Stimulated activated CD4-positive, alpha-beta T cell treated with anti-CD3 and anti-CD28 coated beads, Interleukin-2, amount 100 ng/mL, for 4 hours (primary cell): ENCODE data around the gene OR4D2.

Source experiments
- DNase-seq: peaks from one replicate; pipeline ENCODE4 v3.0.0-alpha.2; 2020; ENCODE audit warnings: low read depth

The OR4D2 gene

DNA sequence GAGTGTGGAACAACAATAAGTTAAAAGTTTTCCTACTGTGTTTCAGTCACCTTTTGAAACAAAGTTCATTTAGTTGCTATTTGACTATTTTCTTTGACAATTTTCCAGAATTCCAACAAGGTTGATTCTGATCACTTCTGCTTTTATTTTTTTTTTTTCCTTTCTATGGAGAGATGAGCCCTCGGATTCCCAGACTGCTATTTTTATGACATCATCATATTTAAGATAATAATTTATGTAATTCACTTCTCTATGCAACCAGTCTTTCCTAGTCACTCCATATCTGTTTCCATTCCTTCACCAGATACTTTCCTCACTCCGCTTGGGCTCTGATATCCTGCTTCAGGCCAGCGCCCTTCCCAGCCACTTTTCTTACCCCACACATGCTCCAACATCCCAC is 8.1 kb downstream of the OR4D2 start:
- no peak for DNase-seq

- DNase-seq = no peak
These were observed 9.4 kb downstream of the OR4D2 start for GRCh38 chr17:58176200-58176599.

- DNase-seq = no peak
These were observed 15.0 kb downstream of the OR4D2 start for GRCh38 chr17:58181796-58182195.

DNA sequence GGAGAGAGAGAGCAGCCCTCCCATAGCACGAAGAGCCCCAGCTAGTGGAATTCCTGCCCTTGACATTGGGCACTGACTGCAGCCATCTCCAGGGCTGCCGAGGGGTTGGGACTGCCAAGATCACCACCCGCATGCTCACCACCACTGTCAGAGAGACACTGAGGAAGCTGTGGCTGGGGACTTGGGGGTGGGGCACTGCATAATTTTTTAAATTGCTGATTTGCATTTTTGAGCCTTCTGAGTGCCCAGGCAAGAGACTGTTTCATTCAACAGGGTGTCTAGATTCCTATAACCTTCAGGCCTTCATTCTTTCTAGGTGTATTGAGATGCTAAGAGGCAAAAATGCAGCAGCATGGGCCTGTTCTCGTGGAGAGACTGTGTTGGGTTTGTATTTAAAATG is 16.7 kb downstream of the OR4D2 start:
- DNase-seq = no peak

DNA sequence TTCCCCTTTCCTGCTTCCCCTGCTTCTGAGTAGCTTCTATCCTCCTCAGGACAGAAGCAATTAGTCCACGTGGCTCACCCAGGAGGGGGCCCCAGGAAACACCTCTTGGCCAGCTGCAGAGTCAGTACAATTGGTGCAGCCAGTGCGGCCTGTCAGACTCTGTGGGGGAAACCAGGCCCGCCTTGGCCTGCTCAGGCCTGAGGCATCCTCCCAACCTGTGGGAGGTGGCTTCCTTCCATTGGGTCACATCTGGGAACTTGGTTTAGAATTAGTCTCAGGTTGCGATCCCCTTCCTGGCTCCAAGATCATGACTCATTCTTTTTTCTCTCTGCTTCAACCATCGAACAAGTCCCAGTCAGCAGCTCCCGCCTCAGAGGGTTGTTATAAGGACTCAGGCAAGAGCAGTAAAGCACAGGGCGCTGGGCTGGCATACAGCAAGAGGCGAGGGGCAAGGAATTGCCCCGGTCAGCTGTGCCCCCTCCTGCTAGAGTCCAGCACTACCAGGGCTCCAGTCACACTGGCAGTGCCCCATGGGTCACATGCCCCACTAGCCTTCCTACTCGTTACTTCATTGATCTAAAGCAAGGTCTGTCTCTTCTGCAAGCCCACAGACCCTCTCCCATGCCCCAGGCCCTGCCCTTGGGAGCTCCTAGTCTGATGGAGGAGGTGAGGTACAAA is 17.7 kb downstream of the OR4D2 start:
- DNase-seq = no peak

DNA sequence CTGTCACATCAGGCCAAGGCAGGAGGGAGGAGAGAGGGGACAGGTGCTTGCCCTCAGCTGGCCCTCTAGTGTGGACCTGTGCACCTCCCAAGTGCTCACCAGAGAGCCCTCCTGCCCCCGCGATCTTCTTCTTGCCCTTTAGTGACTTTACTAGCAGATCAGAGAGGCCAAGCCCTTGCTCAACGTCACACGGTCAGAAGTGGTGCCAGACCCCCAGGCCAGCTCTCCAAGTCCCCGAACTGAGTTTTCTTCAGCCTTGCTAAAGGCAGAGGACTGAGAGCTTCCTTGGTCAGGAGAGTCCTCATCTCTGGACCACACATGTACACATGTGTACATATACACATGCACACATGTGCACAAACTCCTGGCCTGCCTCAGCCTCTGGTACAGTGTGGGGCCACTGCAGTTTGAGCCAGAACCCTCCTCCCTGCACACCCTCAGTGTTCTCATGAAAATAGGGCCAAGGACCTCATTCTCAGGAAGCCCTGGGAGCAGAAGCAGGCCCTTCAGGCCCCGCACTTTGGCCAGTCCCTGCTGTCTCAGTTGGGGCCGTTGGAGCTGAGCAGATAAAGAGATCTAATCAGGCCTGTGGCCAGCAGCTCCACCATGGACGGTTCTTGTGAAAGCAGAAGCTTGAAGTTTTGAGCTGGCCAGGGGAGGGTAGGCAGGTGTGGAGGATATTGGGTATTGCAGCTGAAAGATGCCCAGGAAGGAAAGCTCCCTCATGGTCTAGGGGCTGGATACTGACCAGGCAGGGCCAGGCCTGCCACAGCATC is 18.4 kb downstream of the OR4D2 start:
- DNase-seq = no peak

- no peak for DNase-seq
These were observed 19.8 kb downstream of the OR4D2 start for GRCh38 chr17:58186591-58186990.

- DNase-seq = no peak
These were observed 20.3 kb downstream of the OR4D2 start for GRCh38 chr17:58187063-58187462.

GRCh38 chr17:58187675-58188074 is 20.9 kb downstream of the OR4D2 start:
- no peak for DNase-seq

DNA sequence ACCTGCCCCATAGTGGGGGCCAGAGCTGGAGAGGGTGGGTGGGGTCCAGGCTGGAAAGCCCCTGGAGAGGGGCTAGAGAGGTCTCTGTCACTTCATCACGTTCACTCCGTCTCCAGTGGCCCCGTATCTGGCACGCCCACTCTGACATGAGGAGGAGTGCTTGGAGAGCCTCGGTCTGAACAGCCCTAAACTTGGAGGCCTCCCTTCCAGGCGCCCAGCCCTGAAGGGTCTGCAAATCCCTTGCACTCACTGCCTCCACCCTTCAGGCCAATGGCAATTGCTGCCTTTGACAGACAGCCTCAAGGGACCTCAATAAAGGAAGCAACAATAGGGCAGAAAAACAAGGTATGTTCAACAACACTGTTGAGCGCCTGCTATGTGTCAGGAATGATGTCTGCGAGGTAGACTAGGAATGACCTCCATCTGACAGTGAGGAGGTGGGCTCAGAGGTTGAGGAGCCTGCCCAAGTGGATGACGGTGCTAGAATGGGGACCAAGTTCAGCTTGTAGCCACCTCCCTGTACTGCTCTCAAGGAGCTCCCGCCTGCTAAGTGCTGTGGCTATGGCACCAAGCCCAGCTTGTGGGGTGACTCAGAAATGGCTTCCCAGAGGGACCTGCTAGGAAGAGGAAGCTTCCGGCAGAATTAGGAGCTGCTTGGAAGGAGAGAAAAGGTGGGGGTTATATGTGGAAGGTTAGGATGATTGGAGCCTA is 22.8 kb downstream of the OR4D2 start:
- no peak for DNase-seq

GRCh38 chr17:58191241-58191896 is 24.6 kb downstream of the OR4D2 start:
- DNase-seq = no peak

GRCh38 chr17:58192612-58193011 is 25.8 kb downstream of the OR4D2 start, which contains the start of gene EPX:
Gene EPX (plus strand): TSS chr17:58192726. CDS start chr17:58192847, 121 bp downstream.
- no peak for DNase-seq

DNA sequence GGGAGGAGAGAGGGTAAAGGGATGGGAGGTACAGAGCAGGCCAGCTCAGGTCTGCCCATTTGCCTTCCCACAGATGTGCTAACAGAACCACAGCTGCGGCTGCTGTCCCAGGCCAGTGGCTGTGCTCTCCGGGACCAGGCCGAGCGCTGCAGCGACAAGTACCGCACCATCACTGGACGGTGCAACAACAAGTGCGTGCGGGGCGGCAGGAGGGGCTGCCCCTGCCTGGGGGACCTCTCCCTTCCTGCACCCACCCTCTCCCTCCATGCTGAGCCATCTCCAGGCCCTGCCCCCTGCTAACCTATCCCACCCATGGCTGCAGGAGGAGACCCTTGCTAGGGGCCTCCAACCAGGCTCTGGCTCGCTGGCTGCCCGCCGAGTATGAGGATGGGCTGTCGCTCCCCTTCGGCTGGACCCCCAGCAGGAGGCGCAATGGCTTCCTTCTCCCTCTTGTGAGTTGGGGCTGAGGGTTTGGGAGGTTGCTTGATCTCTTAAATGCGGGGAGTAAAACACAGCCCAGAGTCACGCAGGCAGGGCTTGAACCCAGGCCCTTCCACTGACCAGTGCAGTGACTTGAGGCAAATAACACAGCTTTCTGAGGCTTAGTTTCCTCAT is 27.0 kb downstream of the OR4D2 start:
- DNase-seq = no peak

DNA sequence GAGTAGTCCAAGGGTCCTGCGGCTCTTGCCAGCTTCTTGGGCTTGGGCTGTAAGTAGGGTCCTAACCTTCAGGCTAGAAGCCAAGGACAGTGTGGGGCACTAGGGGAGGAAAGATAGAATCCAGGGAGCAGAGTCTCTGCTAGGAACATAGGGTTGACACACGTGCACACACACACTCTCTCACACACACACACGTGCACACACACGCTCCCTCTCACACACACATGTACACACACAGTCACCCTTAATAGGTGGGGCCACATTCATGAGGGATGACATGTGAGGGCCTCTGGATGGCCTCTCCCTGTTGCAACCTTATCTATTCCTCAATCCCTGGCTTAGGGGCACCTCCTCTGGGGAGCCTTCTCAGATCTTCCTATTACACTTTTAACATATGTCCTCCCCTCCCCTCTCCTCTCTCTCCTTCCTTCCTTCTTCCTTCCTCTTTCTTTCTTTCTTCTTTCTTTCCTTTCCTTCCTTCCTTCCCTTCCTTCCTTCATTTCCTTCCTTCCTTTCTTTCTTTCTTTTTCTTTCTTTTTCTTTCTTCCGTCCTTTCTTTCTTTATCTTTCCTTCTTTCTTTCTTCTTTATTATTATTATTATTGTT is 28.8 kb downstream of the OR4D2 start:
- no peak for DNase-seq

DNA sequence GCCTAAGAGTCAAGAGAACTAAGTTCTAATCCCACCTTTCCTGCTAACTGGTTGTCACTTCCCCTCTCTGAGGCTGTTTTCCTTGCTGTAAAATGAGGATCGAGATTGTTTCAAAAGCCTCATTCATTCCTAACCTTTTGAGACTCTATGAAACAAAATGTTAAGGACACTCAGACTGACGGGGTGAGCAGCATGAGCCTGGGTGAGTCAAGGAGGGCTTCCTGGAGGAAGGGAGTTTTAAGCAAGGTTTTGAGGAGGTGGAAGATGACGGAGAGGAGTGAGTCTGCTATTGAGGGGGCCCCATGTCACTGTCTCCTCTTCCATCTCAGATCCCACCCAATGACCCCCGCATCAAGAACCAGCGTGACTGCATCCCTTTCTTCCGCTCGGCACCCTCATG is 29.8 kb downstream of the OR4D2 start:
- no peak for DNase-seq

DNA sequence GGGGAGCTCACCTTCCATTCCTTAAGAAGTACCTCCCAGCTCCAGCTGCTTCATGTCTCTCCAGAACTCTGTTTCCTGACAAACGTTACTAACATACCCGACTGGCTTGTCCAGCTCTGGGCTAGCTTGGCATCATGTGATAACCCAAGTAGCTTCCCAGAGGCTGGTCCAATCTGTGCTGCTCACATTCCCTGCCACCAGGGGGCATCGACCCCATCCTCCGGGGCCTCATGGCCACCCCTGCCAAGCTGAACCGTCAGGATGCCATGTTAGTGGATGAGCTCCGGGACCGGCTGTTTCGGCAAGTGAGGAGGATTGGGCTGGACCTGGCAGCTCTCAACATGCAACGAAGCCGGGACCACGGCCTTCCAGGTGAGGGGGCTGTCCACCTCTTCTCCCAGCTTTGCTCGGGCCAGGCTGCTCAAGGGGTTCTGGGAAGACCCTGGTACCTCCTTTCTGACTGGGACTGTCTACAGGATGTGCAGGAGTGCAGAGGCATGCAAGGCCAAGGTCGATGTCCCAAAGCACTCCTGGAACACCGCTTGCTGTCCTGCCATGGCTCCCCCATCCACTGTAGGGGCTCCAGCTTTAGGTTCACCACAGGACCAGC is 33.3 kb downstream of the OR4D2 start:
- peak; percentile 36 for DNase-seq

DNA sequence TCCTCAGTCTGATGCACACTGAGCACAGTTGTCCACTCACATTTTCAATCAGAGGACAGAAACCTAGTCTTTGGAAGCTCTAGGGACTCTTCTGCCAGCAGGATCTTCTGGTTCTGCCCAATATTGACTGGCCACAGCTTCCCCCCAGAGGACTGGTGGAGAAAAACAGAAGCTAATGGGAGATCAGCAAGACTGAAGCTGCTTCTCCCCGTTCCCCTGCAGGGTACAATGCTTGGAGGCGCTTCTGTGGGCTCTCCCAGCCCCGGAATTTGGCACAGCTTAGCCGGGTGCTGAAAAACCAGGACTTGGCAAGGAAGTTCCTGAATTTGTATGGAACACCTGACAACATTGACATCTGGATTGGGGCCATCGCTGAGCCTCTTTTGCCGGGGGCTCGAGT is 36.1 kb downstream of the OR4D2 start:
- DNase-seq = no peak

DNA sequence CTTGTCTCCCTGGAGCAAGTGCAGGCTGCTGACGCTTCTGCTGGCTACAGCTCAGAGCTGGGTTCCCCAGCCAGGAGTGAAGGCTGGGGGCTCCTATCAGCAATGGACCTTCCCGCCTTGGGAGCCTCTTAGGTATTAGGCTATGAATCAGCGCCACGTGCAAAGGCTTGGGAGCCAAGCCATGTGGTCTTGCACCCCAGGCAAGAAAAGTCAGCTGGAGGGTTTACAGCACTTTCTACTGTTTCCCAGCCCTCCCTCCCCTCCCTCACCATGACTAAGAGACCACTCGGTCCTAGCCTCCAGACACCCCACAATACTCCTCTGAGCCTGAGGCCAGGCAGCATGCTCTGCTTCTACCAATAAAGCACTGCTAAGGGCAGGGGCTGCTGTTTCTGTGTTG is 38.0 kb downstream of the OR4D2 start:
- no peak for DNase-seq

GRCh38 chr17:58205936-58206335 is 39.2 kb downstream of the OR4D2 start:
- DNase-seq = no peak

DNA sequence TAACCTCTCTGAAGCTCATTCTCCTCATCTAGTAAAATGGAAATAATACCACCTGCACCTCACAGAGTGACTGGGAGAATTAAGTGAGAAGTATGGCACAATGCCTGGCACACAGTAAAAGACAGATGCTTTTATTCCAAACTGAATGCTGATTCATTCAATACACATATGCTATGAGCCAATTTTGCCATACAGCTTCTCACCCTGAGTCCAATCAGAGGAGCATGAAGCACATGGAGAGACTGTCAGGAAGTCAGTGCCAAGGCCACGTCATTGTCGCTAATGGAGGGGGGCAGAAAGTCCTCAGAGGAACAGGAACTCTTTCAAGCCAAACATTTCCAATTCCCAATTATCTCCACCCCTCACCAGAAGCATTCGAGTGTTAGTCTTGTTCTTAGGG is 40.7 kb downstream of the OR4D2 start:
- no peak for DNase-seq

DNA sequence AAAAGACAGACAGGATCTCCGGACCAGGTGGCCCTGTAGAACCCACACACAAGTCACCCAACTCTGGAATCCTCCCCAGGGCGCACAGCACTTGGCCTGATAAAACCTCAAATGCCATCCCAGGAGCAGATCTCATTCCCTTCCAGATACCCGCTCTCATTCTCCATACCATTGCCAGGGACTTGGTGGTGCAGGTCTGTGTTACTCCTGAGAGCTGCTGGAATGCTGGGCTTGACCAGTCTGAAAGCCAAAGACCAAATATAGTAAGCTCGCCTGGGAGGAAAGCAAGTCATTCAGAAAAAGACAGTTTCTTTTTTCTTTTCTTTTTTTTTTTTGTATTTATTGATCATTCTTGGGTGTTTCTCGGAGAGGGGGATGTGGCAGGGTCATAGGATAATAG is 41.6 kb downstream of the OR4D2 start:
- DNase-seq = no peak
